GM12878 (cell line): ENCODE measurements around the gene NT5E. TPM values are rescaled to one million over a fixed set of nuclear protein-coding genes. Genes with fewer than 3 reads are reported as not detected.

Experiments used
- ATAC-seq: fragments of 200-7000 bp; cut with Tn5 transposase; 3 replicates; pipeline ENCODE4 v1.9.1; 2020; ENCODE audit warnings: mild to moderate bottlenecking, moderate library complexity
- BruUV-seq: library from RNA; stranded (reverse); fragments of 400-500 nt; replicated peaks from 2 replicates; lab custom pipeline; 2021; lab: Mats Ljungman, UMichigan
- CTCF ChIA-PET: fragments of 300-600 bp; sonication (Branson Sonifier 250); formaldehyde crosslinking; extraction: SDS; loops from one replicate; lab custom pipeline; 2021; ENCODE audit warnings: inconsistent platforms; lab: Yijun Ruan, JAX
- POLR2A ChIA-PET: fragments of 350-600 bp; formaldehyde crosslinking; extraction: SDS; loops from one replicate; lab custom pipeline; 2021; ENCODE audit warnings: inconsistent platforms; lab: Charles Lee
- RAD21 ChIA-PET: fragments of 300-600 bp; sonication (Branson Sonifier 250); formaldehyde crosslinking; loops from one replicate; lab custom pipeline; 2023; ENCODE audit warnings: antibody characterized with exemption; ENCODE audit not compliant: unreplicated experiment; lab: Charles Lee
- SMC1A ChIA-PET: fragments of 300-600 bp; sonication (Branson Sonifier 250); formaldehyde crosslinking; loops from one replicate; lab custom pipeline; 2023; ENCODE audit not compliant: unreplicated experiment, uncharacterized antibody; lab: Charles Lee
- DNase-seq: peaks from one replicate; pipeline ENCODE4 v3.0.0-alpha.2; 2011; ENCODE audit warnings: low read depth, low spot score
- FAIRE-seq: peaks from 3 replicates; lab custom pipeline; 2011; peaks lifted over from hg19 to GRCh38; lab: Jason Lieb, UNC
- H2AFZ ChIP-seq: 2 replicates; pipeline ENCODE4 v1.6.0; 2011; ENCODE audit warnings: low read depth, low read length, control low read depth; ENCODE audit not compliant: control insufficient read depth
- H3K27ac ChIP-seq: 2 replicates; pipeline ENCODE4 v1.5.1; 2011; ENCODE audit warnings: control low read depth; ENCODE audit not compliant: control insufficient read depth, insufficient read depth
- H3K27me3 ChIP-seq, 2 experiments: replicated peaks in 1 of 2; 2 replicates each; pipeline versions ENCODE4 v1.6.0 to v1.6.1; 2011; ENCODE audit warnings: low read length in 1 of 2; ENCODE audit not compliant: control insufficient read depth in 2 of 2, insufficient read depth in 2 of 2
- H3K36me3 ChIP-seq, 2 experiments: 2 replicates each; pipeline ENCODE4 v1.5.1; 2011; ENCODE audit warnings: low read length in 1 of 2; ENCODE audit not compliant: control insufficient read depth in 2 of 2, insufficient read depth in 2 of 2
- H3K4me1 ChIP-seq: 2 replicates; pipeline ENCODE4 v1.6.1; 2011; ENCODE audit warnings: mild to moderate bottlenecking, low read length, moderate library complexity, mixed read lengths; ENCODE audit not compliant: control insufficient read depth, insufficient read depth
- H3K4me2 ChIP-seq: 2 replicates; pipeline ENCODE4 v1.6.0; 2011; ENCODE audit warnings: control low read depth; ENCODE audit not compliant: control insufficient read depth, insufficient read depth
- H3K4me3 ChIP-seq: fragments of 200-600 bp; sonication (generic); 2 replicates; pipeline ENCODE4 v1.5.1; 2016
- H3K79me2 ChIP-seq: 2 replicates; pipeline ENCODE4 v1.6.0; 2011; ENCODE audit warnings: low read length; ENCODE audit not compliant: control insufficient read depth, insufficient read depth
- H3K9ac ChIP-seq: 2 replicates; pipeline ENCODE4 v1.8.0; 2011; ENCODE audit warnings: low read length, control low read depth, mixed read lengths; ENCODE audit not compliant: control insufficient read depth, insufficient read depth
- H3K9me3 ChIP-seq: replicated peaks from 3 replicates; pipeline ENCODE4 v1.5.1; 2011; ENCODE audit warnings: mild to moderate bottlenecking, low read length; ENCODE audit not compliant: control insufficient read depth, insufficient read depth
- H4K20me1 ChIP-seq: 2 replicates; pipeline ENCODE4 v1.6.0; 2011; ENCODE audit not compliant: control insufficient read depth, insufficient read depth
- CBX3 ChIP-seq: fragments of 200-600 bp; sonication (generic); IDR thresholded peaks from 2 replicates; pipeline ENCODE4 v1.6.1; 2016; ENCODE audit warnings: low read depth, borderline replicate concordance
- CREB1 ChIP-seq: IDR thresholded peaks from 2 replicates; pipeline ENCODE4 v1.6.1; 2012; ENCODE audit warnings: low read depth, mild to moderate bottlenecking, inconsistent platforms
- CTCF ChIP-seq, 3 experiments: IDR thresholded peaks in 2 of 3; conservative IDR thresholded peaks in 1 of 3; 2 replicates each; pipeline ENCODE4 v1.5.1; 2011; ENCODE audit warnings: low read depth in 3 of 3, low read length in 3 of 3, mild to moderate bottlenecking in 3 of 3, control low read depth in 2 of 3, moderate library complexity in 2 of 3, inconsistent platforms in 1 of 3, mixed read lengths in 1 of 3; ENCODE audit not compliant: control insufficient read depth in 2 of 3, insufficient read depth in 1 of 3; ENCODE audit errors: extremely low read depth in 1 of 3
- E2F8 ChIP-seq: fragments of 450-650 bp; IDR thresholded peaks from 2 replicates; pipeline ENCODE4 v1.6.1; 2018; ENCODE audit warnings: mild to moderate bottlenecking, low read depth, moderate library complexity; ENCODE audit not compliant: partially characterized antibody
- E4F1 ChIP-seq: fragments of 450-650 bp; IDR thresholded peaks from 2 replicates; pipeline ENCODE4 v1.6.1; 2018; ENCODE audit warnings: borderline replicate concordance, mild to moderate bottlenecking; ENCODE audit not compliant: partially characterized antibody
- EP300 ChIP-seq, 2 experiments: fragments of 150-350 bp in 1 of 2; IDR thresholded peaks; 2 replicates each; pipeline ENCODE4 v1.6.1; 2011 to 2012; ENCODE audit warnings: low read depth in 2 of 2, low read length in 2 of 2, borderline replicate concordance in 1 of 2, improper control_type of control experiment in 1 of 2, inconsistent platforms in 1 of 2; ENCODE audit not compliant: control insufficient read depth in 1 of 2
- ESRRA ChIP-seq: IDR thresholded peaks from 2 replicates; pipeline ENCODE4 v1.6.1; 2012; ENCODE audit warnings: mild to moderate bottlenecking, low read length, improper control_type of control experiment
- EZH2 ChIP-seq: IDR thresholded peaks from 2 replicates; pipeline ENCODE4 v1.6.1; 2012; ENCODE audit warnings: low read depth, mild to moderate bottlenecking, control low read depth, inconsistent platforms, low read length, borderline replicate concordance; ENCODE audit not compliant: control insufficient read depth
- IRF4 ChIP-seq: IDR thresholded peaks from 2 replicates; pipeline ENCODE4 v1.6.1; 2011; ENCODE audit warnings: low read depth, low read length
- MTA3 ChIP-seq: IDR thresholded peaks from 2 replicates; pipeline ENCODE4 v1.6.1; 2012; ENCODE audit warnings: low read length, inconsistent platforms, borderline replicate concordance
- MYC ChIP-seq: IDR thresholded peaks from 2 replicates; pipeline ENCODE4 v1.6.1; 2011; ENCODE audit warnings: mild to moderate bottlenecking, low read length, moderate library complexity, inconsistent platforms; ENCODE audit not compliant: insufficient read depth, insufficient replicate concordance, insufficient read length, severe bottlenecking
- NFIC ChIP-seq: IDR thresholded peaks from 2 replicates; pipeline ENCODE4 v1.6.1; 2012; ENCODE audit warnings: low read depth, mild to moderate bottlenecking, inconsistent platforms, low read length, moderate library complexity
- PAX8 ChIP-seq: fragments of 450-650 bp; IDR thresholded peaks from 2 replicates; pipeline ENCODE4 v1.6.1; 2017; ENCODE audit warnings: mild to moderate bottlenecking, moderate library complexity
- RB1 ChIP-seq: fragments of 450-650 bp; formaldehyde crosslinking; IDR thresholded peaks from 2 replicates; pipeline ENCODE4 v1.6.1; 2017; ENCODE audit warnings: mild to moderate bottlenecking, borderline replicate concordance
- SIX5 ChIP-seq: IDR thresholded peaks from 2 replicates; pipeline ENCODE4 v1.6.1; 2011; ENCODE audit warnings: mild to moderate bottlenecking, low read depth, low read length, moderate library complexity; ENCODE audit not compliant: severe bottlenecking
- ZNF384 ChIP-seq: IDR thresholded peaks from 2 replicates; pipeline ENCODE4 v1.6.1; 2012; ENCODE audit warnings: low read depth, mild to moderate bottlenecking, low read length, improper control_type of control experiment, borderline replicate concordance
- WGBS: methylation state at CpG from one replicate; pipeline ENCODE4 v1.1.6; 2016; ENCODE audit warnings: low lambda C conversion rate; ENCODE audit not compliant: insufficient replicate concordance, insufficient coverage; ENCODE audit errors: missing lambda C conversion rate; 5-methylcytosine and 5-hydroxymethylcytosine counted together
- in situ Hi-C: fragments of 300-500 bp; cut with MboI; formaldehyde crosslinking; loops from 9 replicates; pipeline ENCODE4 v1.14.3; 2018; ENCODE audit warnings: mixed read lengths
- intact Hi-C: fragments of 100-400 bp; cut with micrococcal nuclease; formaldehyde crosslinking; loops from one replicate; pipeline ENCODE4 v1.14.2; 2022; ENCODE audit not compliant: unreplicated experiment
- polyA plus RNA-seq, 11 experiments: library from polyadenylated mRNA; depleted of rRNA in 4 of 11; unstranded in 6 of 11; stranded (reverse) in 5 of 11; fragments of >200 nt; fragmentation: Nextera tagmentation in 4 of 11; fragmentation: Illumina TruSeq in 1 of 11; extraction: Ambion mirVana in 4 of 11; extraction: Trizol in 1 of 11; gene quantifications; 1 replicate in 1 of 11; 2 replicates in 10 of 11; pipeline versions ENCODE4 v1.2.1 to v1.2.3, GENCODE V29; 2011 to 2016; ENCODE audit warnings: inconsistent platforms in 2 of 11, missing spikeins in 2 of 11, low read depth in 1 of 11
- total RNA-seq, 4 experiments: library from RNA; depleted of rRNA in 3 of 4; stranded (reverse); fragments of >200 nt in 3 of 4; fragmentation: Illumina TruSeq in 1 of 4; extraction: Trizol in 1 of 4; gene quantifications; 2 replicates each; pipeline versions ENCODE4 v1.2.1 to v1.2.3, GENCODE V29; 2013 to 2021
- TF ChIP-seq, protein P1 (sequence below): IDR thresholded peaks from 2 replicates; pipeline ENCODE4 v1.6.1; 2012; ENCODE audit warnings: low read depth, low read length, improper control_type of control experiment

The NT5E gene
- total and polyA plus RNA-seq, 10 of the 15 experiments (the other 5 are each of a cell fraction or from before 2014, with no cell fraction given) = 1.9 to 9.7 (median 7.3) TPM

- no peaks in the 10 kb centered on the region for H4K20me1 ChIP-seq
- 69% methylated on average over 2 of the region's 2 CpGs for WGBS
- no peaks in the 10 kb centered on the region for H3K36me3 ChIP-seq
- in situ Hi-C loops (no loop called here), intact Hi-C loops (no loop called here)
- no peaks in the 10 kb centered on the region for H3K27me3 ChIP-seq
- BruUV-seq = no TSS peak
- no peaks in the 10 kb centered on the region for H3K79me2 ChIP-seq
- RAD21 ChIA-PET = interaction anchor here (0.8 to 1.4 kb wide), 2 partner anchors 11 to 35 kb away, joined by 3 read pairs; no protein-coding TSS in a partner anchor
- SMC1A ChIA-PET = interaction anchor here (1.1 to 1.4 kb wide), 2 partner anchors 30 to 66 kb away, joined by 4 read pairs; no protein-coding TSS in a partner anchor
- no peak overlapping the region for H2AFZ ChIP-seq
- H3K27ac ChIP-seq = no peak overlapping the region
- no peak overlapping the region for H3K4me2 ChIP-seq
- ATAC-seq (no peak), DNase-seq (no peak), FAIRE-seq (no peak)
- H3K4me1 ChIP-seq = peaks cover 9% of the 10 kb centered on the region
- POLR2A ChIA-PET = no interaction called here
- CTCF ChIA-PET = interaction anchor here (1.5 kb wide), 1 partner anchor 33 kb away, joined by 5 read pairs; the partner anchor contains the start of gene NT5E
- no peak overlapping the region for H3K9ac ChIP-seq
- H3K4me3 ChIP-seq = no peak overlapping the region
- H3K9me3 ChIP-seq = no peaks in the 10 kb centered on the region
- TF ChIP-seq EZH2 (no peak), ZNF384 (no peak), E4F1 (no peak), IRF4 (no peak), MTA3 (no peak), RB1 (no peak), CTCF (IDR thresholded peaks at IDR 0.05 in 2 of 3, conservative IDR thresholded peaks at IDR 0.05 in 1 of 3; ENCODE audit: control insufficient read depth in 2 of 3, extremely low read depth in 1 of 3, insufficient read depth in 1 of 3, low read depth in 3 of 3, low read length in 3 of 3) (no peak), ESRRA (no peak), CBX3 (no peak), EP300 (IDR thresholded peaks at IDR 0.05; ENCODE audit: borderline replicate concordance in 1 of 2, control insufficient read depth in 1 of 2, low read depth in 2 of 2, low read length in 2 of 2) (no peak), MYC (no peak), PAX8 (no peak), NFIC (no peak), E2F8 (no peak), SIX5 (no peak), CREB1 (no peak)
- TF ChIP-seq, protein P1, sequence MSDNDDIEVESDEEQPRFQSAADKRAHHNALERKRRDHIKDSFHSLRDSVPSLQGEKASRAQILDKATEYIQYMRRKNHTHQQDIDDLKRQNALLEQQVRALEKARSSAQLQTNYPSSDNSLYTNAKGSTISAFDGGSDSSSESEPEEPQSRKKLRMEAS = no peak
Observed at GRCh38 chr6:85416766-85417165, 33.1 kb upstream of the NT5E start.
